WTC11 (cell line): ENCODE results near the gene CNTRL. TPM values are rescaled to one million over a fixed set of nuclear protein-coding genes. Genes with fewer than 3 reads are reported as not detected.

Experiments used
- ATAC-seq: fragments of 200-7000 bp; cut with Tn5 transposase; 2 replicates; pipeline ENCODE4 v1.10.0; 2021; ENCODE audit warnings: mild to moderate bottlenecking, moderate library complexity
- CTCF ChIA-PET: fragments of 300-600 bp; sonication (Branson Sonifier 250); formaldehyde crosslinking; loops from one replicate; lab custom pipeline; 2021; ENCODE audit warnings: antibody characterized with exemption; lab: Charles Lee
- POLR2A ChIA-PET: fragments of 350-600 bp; sonication (Branson Sonifier 250); formaldehyde crosslinking; loops from one replicate; lab custom pipeline; 2021; ENCODE audit warnings: antibody characterized with exemption; lab: Charles Lee
- DNase-seq: peaks from one replicate; pipeline ENCODE4 v3.0.0; 2021; ENCODE audit warnings: low spot score
- H3K27ac Mint-ChIP-seq: 2 replicates; pipeline ENCODE4 v1.8.0; 2021; ENCODE audit warnings: mixed read lengths
- H3K27me3 Mint-ChIP-seq: 2 replicates; pipeline ENCODE4 v1.8.0; 2021; ENCODE audit warnings: low read depth, mild to moderate bottlenecking, moderate library complexity, mixed read lengths
- H3K36me3 Mint-ChIP-seq: 2 replicates; pipeline ENCODE4 v1.8.0; 2021; ENCODE audit warnings: mixed read lengths
- H3K4me1 Mint-ChIP-seq: 2 replicates; pipeline ENCODE4 v1.8.0; 2022; ENCODE audit warnings: mixed read lengths
- H3K4me3 Mint-ChIP-seq: 2 replicates; pipeline ENCODE4 v1.8.0; 2021; ENCODE audit warnings: mild to moderate bottlenecking, moderate library complexity, mixed read lengths
- H3K9me3 Mint-ChIP-seq: 2 replicates; pipeline ENCODE4 v1.8.0; 2021; ENCODE audit warnings: mixed read lengths
- ATF6 ChIP-seq: sonication (generic); formaldehyde crosslinking; IDR thresholded peaks from 2 replicates; pipeline ENCODE4 v1.8.1; 2023; ENCODE audit warnings: mild to moderate bottlenecking, missing genetic modification reagents
- CBFB ChIP-seq: sonication (generic); formaldehyde crosslinking; IDR thresholded peaks from 2 replicates; pipeline ENCODE4 v1.8.1; 2022; ENCODE audit warnings: mild to moderate bottlenecking, low read depth, missing genetic modification reagents
- FOXJ3 ChIP-seq: sonication (generic); formaldehyde crosslinking; IDR thresholded peaks from 2 replicates; pipeline ENCODE4 v1.9.0; 2021; ENCODE audit warnings: missing genetic modification reagents, mild to moderate bottlenecking, borderline replicate concordance
- IRF1 ChIP-seq: sonication (generic); formaldehyde crosslinking; IDR thresholded peaks from 2 replicates; pipeline ENCODE4 v1.8.0; 2023; ENCODE audit warnings: missing genetic modification reagents
- KAT7 ChIP-seq: sonication (generic); formaldehyde crosslinking; IDR thresholded peaks from 2 replicates; pipeline ENCODE4 v1.8.1; 2023; ENCODE audit warnings: missing genetic modification reagents, mild to moderate bottlenecking, borderline replicate concordance
- MAX ChIP-seq: sonication (generic); formaldehyde crosslinking; IDR thresholded peaks from 2 replicates; pipeline ENCODE4 v1.8.0; 2022; ENCODE audit warnings: mild to moderate bottlenecking, missing genetic modification reagents
- NFATC4 ChIP-seq: fragments of 250-450 bp; sonication (Bioruptor Pico); IDR thresholded peaks from 2 replicates; pipeline ENCODE4 v1.9.0; 2021; ENCODE audit warnings: mild to moderate bottlenecking
- OVOL2 ChIP-seq: fragments of 250-450 bp; sonication (Bioruptor Pico); IDR thresholded peaks from 2 replicates; pipeline ENCODE4 v1.9.0; 2021; ENCODE audit warnings: mild to moderate bottlenecking, borderline replicate concordance
- PREB ChIP-seq: sonication (generic); formaldehyde crosslinking; IDR thresholded peaks from 2 replicates; pipeline ENCODE4 v1.8.1; 2022; ENCODE audit warnings: mild to moderate bottlenecking, missing genetic modification reagents, moderate library complexity, borderline replicate concordance
- TCF7 ChIP-seq: sonication (generic); formaldehyde crosslinking; IDR thresholded peaks from 2 replicates; pipeline ENCODE4 v1.8.0; 2022; ENCODE audit warnings: mild to moderate bottlenecking, low read depth, missing genetic modification reagents, moderate library complexity
- USF1 ChIP-seq: sonication (generic); formaldehyde crosslinking; IDR thresholded peaks from 2 replicates; pipeline ENCODE4 v1.8.0; 2022; ENCODE audit warnings: mild to moderate bottlenecking, missing genetic modification reagents
- USF2 ChIP-seq: sonication (generic); formaldehyde crosslinking; IDR thresholded peaks from 2 replicates; pipeline ENCODE4 v1.8.1; 2023; ENCODE audit warnings: mild to moderate bottlenecking, missing genetic modification reagents, moderate library complexity
- ZNF219 ChIP-seq: sonication (generic); formaldehyde crosslinking; IDR thresholded peaks from 2 replicates; pipeline ENCODE4 v1.8.0; 2023; ENCODE audit warnings: missing genetic modification reagents, mild to moderate bottlenecking, borderline replicate concordance
- ZNF317 ChIP-seq: sonication (generic); formaldehyde crosslinking; IDR thresholded peaks from 2 replicates; pipeline ENCODE4 v1.8.1; 2023; ENCODE audit warnings: low read depth, mild to moderate bottlenecking, moderate library complexity, missing genetic modification reagents, borderline replicate concordance
- ZNF396 ChIP-seq: fragments of 250-450 bp; sonication (Bioruptor Pico); IDR thresholded peaks from 2 replicates; pipeline ENCODE4 v1.8.0; 2021; ENCODE audit warnings: mild to moderate bottlenecking, moderate library complexity, borderline replicate concordance
- ZNF423 ChIP-seq: fragments of 250-450 bp; sonication (Bioruptor Pico); IDR thresholded peaks from 2 replicates; pipeline ENCODE4 v2.1.2; 2022; ENCODE audit warnings: mild to moderate bottlenecking, moderate library complexity
- ZNF425 ChIP-seq: fragments of 250-450 bp; sonication (Bioruptor Pico); conservative IDR thresholded peaks from 2 replicates; pipeline ENCODE4 v1.9.0; 2021; ENCODE audit warnings: mild to moderate bottlenecking
- ZNF532 ChIP-seq: fragments of 250-450 bp; sonication (Bioruptor Pico); IDR thresholded peaks from 2 replicates; pipeline ENCODE4 v1.9.0; 2021; ENCODE audit warnings: mild to moderate bottlenecking, borderline replicate concordance
- total RNA-seq: library from RNA; stranded (reverse); gene quantifications from 3 replicates; pipeline ENCODE4 v1.2.3, GENCODE V29; 2021
- TF ChIP-seq, protein P1 (sequence below): fragments of 250-450 bp; sonication (Bioruptor Pico); IDR thresholded peaks from 2 replicates; pipeline ENCODE4 v1.9.0; 2021; ENCODE audit warnings: mild to moderate bottlenecking

Gene CNTRL
- total RNA-seq, 1 experiment from 2014 or later, result 13.3 TPM

GRCh38 chr9:121120386-121120785 is 45.6 kb downstream of the CNTRL start:
- ChIA-PET POLR2A (interaction anchor here (1.0 kb wide), 1 partner anchor 82 kb away, joined by 3 read pairs; the partner anchor contains the start of gene RAB14), CTCF (interaction anchor here (1.1 to 2.1 kb wide), 2 partner anchors 13 kb away, joined by 3 to 8 read pairs; no protein-coding TSS in a partner anchor)
- TF ChIP-seq ZNF396 (CRISPR knock-in tag) (no peak), ZNF219 (CRISPR knock-in tag) (no peak), ZNF317 (CRISPR knock-in tag) (no peak), PREB (CRISPR knock-in tag) (no peak), ATF6 (CRISPR knock-in tag) (no peak), ZNF425 (no peak), ZNF423 (CRISPR knock-in tag) (no peak), CBFB (CRISPR knock-in tag) (no peak), USF2 (no peak), FOXJ3 (CRISPR knock-in tag) (no peak), ZNF532 (no peak), USF1 (CRISPR knock-in tag) (no peak), NFATC4 (CRISPR knock-in tag) (no peak), TCF7 (CRISPR knock-in tag) (no peak), MAX (CRISPR knock-in tag) (no peak), OVOL2 (CRISPR knock-in tag) (no peak), IRF1 (CRISPR knock-in tag) (no peak), KAT7 (no peak)
- TF ChIP-seq, protein P1, sequence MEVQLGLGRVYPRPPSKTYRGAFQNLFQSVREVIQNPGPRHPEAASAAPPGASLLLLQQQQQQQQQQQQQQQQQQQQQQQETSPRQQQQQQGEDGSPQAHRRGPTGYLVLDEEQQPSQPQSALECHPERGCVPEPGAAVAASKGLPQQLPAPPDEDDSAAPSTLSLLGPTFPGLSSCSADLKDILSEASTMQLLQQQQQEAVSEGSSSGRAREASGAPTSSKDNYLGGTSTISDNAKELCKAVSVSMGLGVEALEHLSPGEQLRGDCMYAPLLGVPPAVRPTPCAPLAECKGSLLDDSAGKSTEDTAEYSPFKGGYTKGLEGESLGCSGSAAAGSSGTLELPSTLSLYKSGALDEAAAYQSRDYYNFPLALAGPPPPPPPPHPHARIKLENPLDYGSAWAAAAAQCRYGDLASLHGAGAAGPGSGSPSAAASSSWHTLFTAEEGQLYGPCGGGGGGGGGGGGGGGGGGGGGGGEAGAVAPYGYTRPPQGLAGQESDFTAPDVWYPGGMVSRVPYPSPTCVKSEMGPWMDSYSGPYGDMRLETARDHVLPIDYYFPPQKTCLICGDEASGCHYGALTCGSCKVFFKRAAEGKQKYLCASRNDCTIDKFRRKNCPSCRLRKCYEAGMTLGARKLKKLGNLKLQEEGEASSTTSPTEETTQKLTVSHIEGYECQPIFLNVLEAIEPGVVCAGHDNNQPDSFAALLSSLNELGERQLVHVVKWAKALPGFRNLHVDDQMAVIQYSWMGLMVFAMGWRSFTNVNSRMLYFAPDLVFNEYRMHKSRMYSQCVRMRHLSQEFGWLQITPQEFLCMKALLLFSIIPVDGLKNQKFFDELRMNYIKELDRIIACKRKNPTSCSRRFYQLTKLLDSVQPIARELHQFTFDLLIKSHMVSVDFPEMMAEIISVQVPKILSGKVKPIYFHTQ (CRISPR knock-in tag), result no peak
- no peak overlapping the region for H3K4me3 Mint-ChIP-seq
- no peaks in the 10 kb centered on the region for H3K9me3 Mint-ChIP-seq
- H3K4me1 Mint-ChIP-seq, result peaks cover 15% of the 10 kb centered on the region
- ATAC-seq (no peak), DNase-seq (no peak)
- H3K27me3 Mint-ChIP-seq, result no peaks in the 10 kb centered on the region
- no peak overlapping the region for H3K27ac Mint-ChIP-seq
- no peaks in the 10 kb centered on the region for H3K36me3 Mint-ChIP-seq
